Thoracic aorta (tissue), 2 donors: ENCODE measurements around the gene SMAD6. TPM values are rescaled to one million over a fixed set of nuclear protein-coding genes. Genes with fewer than 3 reads are reported as not detected.

Experiments
- ATAC-seq: fragments of 150-250 bp; one replicate; pipeline ENCODE4 v1.8.0; 2017; ENCODE audit warnings: low read depth; ENCODE audit not compliant: insufficient number of reproducible peaks, low FRiP score
- DNase-seq: peaks from one replicate; pipeline ENCODE4 v3.0.0-alpha.2; 2020; ENCODE audit warnings: low spot score
- H3K27ac ChIP-seq, 2 donors: fragments of 200-600 bp; sonication (generic); 1 replicate in 1 of 2; 2 replicates in 1 of 2; pipeline ENCODE4 v1.5.1; 2016; ENCODE audit warnings: mild to moderate bottlenecking in 2 of 2, moderate library complexity in 2 of 2
- H3K27me3 ChIP-seq: fragments of 200-600 bp; sonication (generic); replicated peaks from 2 replicates; pipeline ENCODE4 v1.6.0; 2016; ENCODE audit warnings: mild to moderate bottlenecking; ENCODE audit not compliant: insufficient read depth
- H3K36me3 ChIP-seq: fragments of 200-600 bp; sonication (generic); one replicate; pipeline ENCODE4 v1.5.1; 2016
- H3K4me1 ChIP-seq, 2 donors: fragments of 200-600 bp; sonication (generic); 1 replicate in 1 of 2; 2 replicates in 1 of 2; pipeline versions ENCODE4 v1.5.1 to v1.6.0; 2016; ENCODE audit warnings: low read depth in 2 of 2, mild to moderate bottlenecking in 1 of 2; ENCODE audit not compliant: control insufficient read depth in 1 of 2
- H3K4me3 ChIP-seq: fragments of 200-600 bp; sonication (generic); 2 replicates; pipeline ENCODE4 v1.5.1; 2016; ENCODE audit warnings: mild to moderate bottlenecking
- H3K9me3 ChIP-seq: fragments of 200-600 bp; sonication (generic); 2 replicates; pipeline ENCODE4 v1.5.1; 2016
- total RNA-seq, 2 donors: library from RNA; depleted of rRNA; stranded (reverse); fragments of >200 nt; gene quantifications; one replicate each; pipeline versions ENCODE4 v1.1.0 to v1.2.3, GENCODE V29; 2016
- TF ChIP-seq, protein P1 (sequence below): fragments of 200-600 bp; sonication (generic); IDR thresholded peaks from one replicate; pipeline ENCODE4 v1.5.1; 2019; ENCODE audit warnings: antibody characterized with exemption

The SMAD6 gene
- total RNA-seq, 2 donors from 2014 or later = 73.3 to 113 TPM

DNA sequence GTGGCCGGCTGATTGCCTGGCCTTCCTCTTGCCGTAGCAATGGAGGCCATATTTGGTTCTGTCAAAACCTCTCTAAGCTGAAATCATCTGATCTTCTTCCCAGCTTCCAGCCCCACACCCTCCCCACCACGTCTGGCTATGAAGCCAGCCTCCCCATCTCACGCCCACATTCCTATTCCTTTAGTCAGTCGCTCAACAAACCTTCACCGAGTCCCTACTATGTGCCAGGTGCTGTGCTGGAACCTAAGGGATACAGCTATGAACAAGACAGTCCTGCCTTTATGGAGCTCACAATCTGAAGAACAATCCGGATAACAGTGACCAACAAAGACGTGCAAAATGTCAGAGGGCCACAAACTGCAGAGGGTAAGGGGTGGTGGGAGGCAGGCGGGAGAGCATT, 31.9 kb upstream of the SMAD6 start:
- Histone ChIP-seq H3K9me3 (no peaks in the 10 kb centered on the region), H3K4me1 (no peaks in the 10 kb centered on the region), H3K36me3 (no peaks in the 10 kb centered on the region), H3K4me3 (no peak overlapping the region), H3K27ac (no peak overlapping the region), H3K27me3 (no peaks in the 10 kb centered on the region)
- DNase-seq (no peak), ATAC-seq (no peak)
- TF ChIP-seq, protein P1, sequence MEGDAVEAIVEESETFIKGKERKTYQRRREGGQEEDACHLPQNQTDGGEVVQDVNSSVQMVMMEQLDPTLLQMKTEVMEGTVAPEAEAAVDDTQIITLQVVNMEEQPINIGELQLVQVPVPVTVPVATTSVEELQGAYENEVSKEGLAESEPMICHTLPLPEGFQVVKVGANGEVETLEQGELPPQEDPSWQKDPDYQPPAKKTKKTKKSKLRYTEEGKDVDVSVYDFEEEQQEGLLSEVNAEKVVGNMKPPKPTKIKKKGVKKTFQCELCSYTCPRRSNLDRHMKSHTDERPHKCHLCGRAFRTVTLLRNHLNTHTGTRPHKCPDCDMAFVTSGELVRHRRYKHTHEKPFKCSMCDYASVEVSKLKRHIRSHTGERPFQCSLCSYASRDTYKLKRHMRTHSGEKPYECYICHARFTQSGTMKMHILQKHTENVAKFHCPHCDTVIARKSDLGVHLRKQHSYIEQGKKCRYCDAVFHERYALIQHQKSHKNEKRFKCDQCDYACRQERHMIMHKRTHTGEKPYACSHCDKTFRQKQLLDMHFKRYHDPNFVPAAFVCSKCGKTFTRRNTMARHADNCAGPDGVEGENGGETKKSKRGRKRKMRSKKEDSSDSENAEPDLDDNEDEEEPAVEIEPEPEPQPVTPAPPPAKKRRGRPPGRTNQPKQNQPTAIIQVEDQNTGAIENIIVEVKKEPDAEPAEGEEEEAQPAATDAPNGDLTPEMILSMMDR = no peak

DNA sequence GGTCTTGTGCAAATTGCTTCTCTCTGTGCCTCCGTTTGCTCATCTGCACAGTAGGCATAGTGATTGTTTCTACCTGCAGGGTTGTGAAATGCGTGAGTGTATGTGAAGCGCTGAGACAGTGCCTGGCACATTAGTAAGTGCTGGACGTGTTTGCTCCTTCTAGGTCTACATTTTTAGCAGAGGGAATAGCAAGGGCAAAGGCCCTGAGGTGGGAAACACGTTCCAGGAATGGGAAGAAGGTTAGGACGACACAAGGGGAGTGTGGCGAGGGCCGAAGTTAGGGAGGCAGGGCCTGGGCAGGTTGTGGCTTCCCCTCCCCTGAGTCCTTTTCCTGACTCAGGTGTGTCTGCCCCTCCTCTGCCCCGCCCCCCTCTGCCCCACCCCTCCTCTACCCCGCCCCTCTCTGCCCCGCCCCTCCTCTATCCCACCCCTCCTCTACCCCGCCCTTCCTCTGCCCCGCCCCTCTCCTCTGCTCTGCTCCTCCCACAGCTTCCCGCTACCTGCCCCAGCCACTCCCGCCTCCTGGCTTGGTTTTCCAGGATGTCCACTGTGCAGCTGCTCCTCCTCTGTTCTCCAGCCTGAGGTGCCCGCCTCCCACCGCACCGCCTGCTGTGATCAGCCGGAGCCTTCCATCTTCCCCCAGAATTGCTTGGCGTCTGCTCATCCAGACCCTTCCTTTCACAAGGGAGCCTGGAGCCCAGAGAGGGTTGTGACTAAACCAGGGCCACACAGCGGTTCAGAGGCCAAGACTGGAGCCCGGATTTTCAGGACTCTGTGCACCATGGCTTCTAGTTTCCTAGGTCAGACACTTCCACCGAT, 31.1 kb upstream of the SMAD6 start:
- H3K27ac ChIP-seq = no peak overlapping the region
- ATAC-seq (no peak), DNase-seq (no peak)
- no peaks in the 10 kb centered on the region for H3K27me3 ChIP-seq
- TF ChIP-seq, protein P1 = no peak
- H3K4me1 ChIP-seq = no peaks in the 10 kb centered on the region
- H3K36me3 ChIP-seq = no peaks in the 10 kb centered on the region
- H3K4me3 ChIP-seq = no peak overlapping the region
- H3K9me3 ChIP-seq = no peaks in the 10 kb centered on the region

DNA sequence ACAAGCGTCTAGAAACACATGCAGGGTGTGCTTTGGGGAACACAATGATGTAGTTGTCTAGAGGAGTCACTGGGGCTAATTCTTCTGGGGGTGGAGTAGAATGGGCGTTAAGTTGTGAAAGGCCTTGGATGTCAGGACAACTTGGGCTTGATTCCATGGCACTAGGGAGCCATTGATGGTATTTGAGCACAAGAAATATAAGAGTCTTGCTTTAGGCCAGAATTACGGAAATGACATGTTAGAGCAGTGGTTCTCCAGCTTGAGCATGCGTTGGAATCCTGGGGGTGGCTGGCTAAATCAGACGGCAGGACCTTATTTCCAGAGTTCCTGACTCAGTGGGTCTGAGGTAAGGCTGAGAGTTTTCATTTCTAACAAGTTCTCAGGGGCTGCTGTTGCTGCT, 29.2 kb upstream of the SMAD6 start:
- DNase-seq (no peak), ATAC-seq (no peak)
- H3K4me3 ChIP-seq = no peak overlapping the region
- TF ChIP-seq, protein P1 = no peak
- H3K27me3 ChIP-seq = no peaks in the 10 kb centered on the region
- H3K4me1 ChIP-seq = no peaks in the 10 kb centered on the region
- H3K36me3 ChIP-seq = no peaks in the 10 kb centered on the region
- H3K27ac ChIP-seq = no peak overlapping the region
- no peaks in the 10 kb centered on the region for H3K9me3 ChIP-seq

DNA sequence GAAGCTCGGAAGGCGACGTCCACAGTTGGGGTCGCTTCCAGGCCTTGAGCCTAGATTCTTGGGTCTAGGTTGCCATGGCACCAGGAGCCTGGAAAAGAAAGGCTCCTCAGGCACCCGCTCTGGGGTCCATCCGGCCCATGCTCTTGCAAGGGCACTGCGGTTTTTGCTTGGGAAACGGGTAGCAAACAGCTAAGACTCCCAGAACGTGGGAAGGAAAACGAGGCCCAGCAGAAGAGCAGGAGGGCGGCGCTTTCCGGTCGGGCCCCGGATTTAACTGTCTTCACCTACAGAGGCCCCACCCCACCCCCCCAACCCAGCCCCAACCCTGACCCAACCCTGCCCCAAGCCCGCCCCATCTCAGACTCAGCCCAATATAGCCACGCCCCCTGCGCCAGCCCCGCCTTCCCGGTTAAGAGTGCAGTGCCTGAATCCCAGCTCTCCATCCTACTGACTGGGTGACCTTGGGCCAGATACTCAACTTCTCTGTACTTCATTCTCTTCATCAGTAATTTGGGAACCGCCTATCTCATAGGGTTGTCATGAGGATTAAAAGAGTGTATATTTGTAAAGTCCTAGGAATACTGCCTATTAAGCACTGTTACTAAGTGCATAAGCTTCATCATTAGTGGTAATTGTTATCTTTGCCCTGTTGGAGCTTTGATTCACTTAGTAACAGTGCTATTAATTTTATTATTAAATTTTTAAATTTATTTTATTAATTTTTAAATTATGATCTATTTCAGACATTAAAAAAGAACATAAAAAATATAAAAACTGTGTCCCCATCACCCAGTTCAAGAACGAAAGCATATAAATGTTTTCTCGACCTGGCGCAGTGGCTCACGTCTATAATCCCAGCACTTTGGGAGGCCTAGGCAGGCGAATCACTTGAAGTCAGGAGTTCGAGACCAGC, 28.4 kb upstream of the SMAD6 start:
- no peaks in the 10 kb centered on the region for H3K9me3 ChIP-seq
- H3K27ac ChIP-seq = no peak overlapping the region
- H3K4me3 ChIP-seq = no peak overlapping the region
- no peak for DNase-seq
- H3K27me3 ChIP-seq = no peaks in the 10 kb centered on the region
- no peaks in the 10 kb centered on the region for H3K4me1 ChIP-seq
- H3K36me3 ChIP-seq = no peaks in the 10 kb centered on the region
- TF ChIP-seq, protein P1 = no peak
- no peak for ATAC-seq

DNA sequence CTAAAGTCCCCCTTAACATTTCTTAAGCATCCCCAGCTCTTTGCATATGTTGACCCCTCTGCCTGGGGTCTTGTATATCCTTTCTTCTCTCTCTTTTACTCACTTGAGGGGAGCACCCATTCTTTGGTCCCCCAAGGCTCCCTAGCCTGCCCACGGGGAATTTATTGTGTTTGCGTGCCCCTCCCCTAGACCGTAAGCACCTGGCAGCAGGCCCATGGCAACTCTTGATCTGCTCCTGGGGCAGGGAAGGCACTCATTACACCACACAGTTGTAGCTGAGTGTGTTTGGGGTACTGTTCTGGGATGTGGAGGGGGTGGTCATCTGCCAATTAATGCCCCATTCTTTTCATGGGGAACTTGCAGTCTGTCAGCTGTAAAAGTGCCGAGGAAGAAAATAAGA, 27.3 kb upstream of the SMAD6 start:
- no peak overlapping the region for H3K27ac ChIP-seq
- H3K36me3 ChIP-seq = no peaks in the 10 kb centered on the region
- H3K4me1 ChIP-seq = no peaks in the 10 kb centered on the region
- no peak overlapping the region for H3K4me3 ChIP-seq
- DNase-seq = no peak
- TF ChIP-seq, protein P1 = no peak
- H3K27me3 ChIP-seq = no peaks in the 10 kb centered on the region
- no peaks in the 10 kb centered on the region for H3K9me3 ChIP-seq
- no peak for ATAC-seq
